Measurements from ENCODE around the gene KRT1.
A peak's percentile ranks its signal among the peaks of the same experiment; 100 is the strongest.

KRT1 gene

GRCh38 chr12:52660934-52661499 lies 19.2 kb downstream of the KRT1 start:
- DNase-seq (ENCODE audit: low read depth in 2 of 2): no peak

DNA sequence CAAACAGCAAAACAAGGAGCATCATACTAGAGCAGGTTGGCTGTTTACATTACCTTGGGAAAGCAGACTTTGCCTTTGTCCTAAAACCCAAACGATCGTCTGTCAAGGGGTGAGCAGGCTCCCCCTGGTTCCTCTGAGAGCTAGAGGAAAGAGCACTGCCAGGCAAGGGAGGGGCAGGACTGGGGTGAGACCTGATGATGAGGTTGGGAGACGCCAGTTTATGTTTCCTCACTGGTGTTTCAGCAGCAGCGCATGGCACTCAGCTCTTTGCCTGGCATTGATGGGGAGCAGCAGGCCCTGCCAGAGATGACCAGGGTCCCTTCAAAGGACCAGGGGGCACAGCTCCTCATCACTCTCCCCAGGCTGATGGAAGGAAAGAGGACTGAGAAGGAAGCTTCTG lies 20.3 kb downstream of the KRT1 start:
- DNase-seq (ENCODE audit: low read depth in 2 of 2): no peak

DNA sequence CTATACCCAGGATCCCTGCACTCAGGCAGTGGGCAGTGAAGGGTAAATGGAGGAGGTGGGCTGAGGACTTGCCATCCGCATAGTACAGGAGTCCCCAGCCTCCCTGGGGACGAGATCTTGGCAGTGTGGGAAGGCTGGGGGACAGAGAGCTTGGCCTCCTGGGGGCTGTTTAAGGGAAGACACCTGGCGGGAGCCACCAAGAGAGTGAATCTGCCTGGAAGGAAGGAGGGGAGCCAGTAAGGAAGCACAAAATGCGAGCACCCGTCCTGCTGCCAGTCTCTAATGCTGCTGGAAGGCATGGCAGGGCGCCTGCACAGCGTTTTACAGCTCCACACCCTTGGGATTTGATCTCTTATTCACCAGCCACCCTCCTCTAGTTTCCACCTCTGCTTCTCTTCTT lies 20.8 kb downstream of the KRT1 start:
- DNase-seq (ENCODE audit: low read depth in 2 of 2): no peak

DNA sequence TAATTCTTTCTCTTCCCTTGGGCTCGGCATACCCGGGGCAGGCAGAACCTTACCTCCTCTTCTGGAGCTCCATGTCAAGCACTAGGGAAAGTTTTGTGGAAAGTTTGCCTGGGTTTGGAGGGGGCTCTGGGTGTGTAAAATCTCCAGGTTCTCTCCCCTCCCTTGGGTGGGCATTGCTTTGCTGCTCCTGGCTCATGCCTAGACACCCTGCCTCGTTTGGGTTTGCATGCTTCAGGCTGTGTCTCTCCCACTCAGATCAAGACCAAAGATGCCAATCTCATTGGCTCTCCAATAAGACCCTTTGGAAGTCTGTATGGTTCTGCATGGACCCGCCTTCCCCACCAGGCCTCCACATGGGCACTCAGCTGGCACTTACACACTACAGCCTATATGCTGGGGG lies 22.0 kb downstream of the KRT1 start:
- no peak for DNase-seq (ENCODE audit: low read depth in 2 of 2)

GRCh38 chr12:52657250-52657902 lies 22.8 kb downstream of the KRT1 start:
- no peak for DNase-seq (ENCODE audit: low read depth in 2 of 2)

DNA sequence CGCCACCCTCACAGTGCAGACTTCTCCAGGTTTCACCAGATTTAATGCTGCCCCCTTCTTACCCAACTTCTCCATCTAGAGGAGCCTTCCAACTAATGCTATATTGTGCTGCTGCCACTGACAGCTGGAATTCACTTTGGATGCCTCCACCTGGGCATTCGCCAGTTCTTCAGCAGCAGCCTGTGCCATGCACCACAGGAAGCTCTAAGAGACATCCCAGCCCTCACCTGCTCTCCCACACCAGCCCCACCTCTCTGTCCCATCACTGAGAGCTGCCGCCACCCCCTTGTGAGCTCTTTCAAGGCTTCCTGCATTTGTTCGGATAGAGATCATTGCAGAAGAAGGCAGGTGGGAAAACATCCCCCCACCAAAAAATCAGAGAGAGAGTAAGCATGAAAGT lies 23.6 kb downstream of the KRT1 start:
- no peak for DNase-seq (ENCODE audit: low read depth in 2 of 2)

GRCh38 chr12:52655720-52656124 lies 24.5 kb downstream of the KRT1 start:
- no peak for DNase-seq (ENCODE audit: low read depth in 2 of 2)

DNA sequence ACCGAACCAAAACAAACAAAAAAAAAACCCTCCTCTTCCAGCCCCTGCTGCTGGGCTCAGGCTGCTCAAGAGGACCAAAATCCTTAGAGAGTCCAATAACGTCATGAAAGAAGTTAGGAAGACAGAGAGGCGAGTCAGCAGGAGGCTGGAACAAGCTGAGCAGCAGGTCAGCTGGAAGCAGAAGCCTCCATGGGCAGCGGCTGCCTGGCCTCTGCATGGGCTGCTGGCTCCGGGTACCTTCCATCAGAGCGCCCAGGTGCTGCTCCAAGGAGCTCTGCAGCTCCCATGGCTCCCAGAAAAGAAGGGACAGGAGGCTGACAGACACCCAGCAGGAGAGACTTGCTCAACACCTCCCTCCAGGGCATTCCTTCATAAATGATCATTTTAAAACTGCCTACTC lies 25.0 kb downstream of the KRT1 start:
- no peak for DNase-seq (ENCODE audit: low read depth in 2 of 2)

DNA sequence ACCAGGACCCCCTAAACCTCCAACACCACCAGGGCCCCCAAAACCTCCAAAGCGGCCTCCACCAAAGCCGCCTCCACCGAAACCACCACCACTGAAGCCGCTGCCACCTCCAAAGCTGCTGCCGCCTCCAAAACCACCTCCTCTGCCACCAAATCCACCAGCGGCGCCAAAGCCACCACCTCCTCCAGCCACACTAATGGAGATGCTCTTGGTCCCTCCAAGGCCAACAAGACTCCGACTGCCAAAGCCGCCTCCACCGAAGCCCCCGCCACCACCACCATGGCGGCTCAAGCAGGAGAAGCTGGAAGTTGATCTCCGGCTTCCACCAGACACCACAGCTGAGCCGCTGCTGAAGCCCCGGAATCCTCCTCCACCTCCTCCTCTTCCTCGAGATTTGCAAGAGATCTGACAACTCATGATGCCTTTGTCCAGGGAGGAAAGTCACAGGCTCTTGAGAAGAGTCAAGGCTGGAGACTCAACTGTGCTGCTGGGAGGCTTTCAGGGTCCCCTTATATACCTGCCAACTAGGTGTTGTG lies 28.4 kb downstream of the KRT1 start, which contains the start of gene KRT2:
Gene KRT2 (minus strand): TSS at position 486 of the 536 bp plus-strand sequence. CDS start 69 bp downstream, at position 417.
- no peak for DNase-seq (ENCODE audit: low read depth in 2 of 2)

GRCh38 chr12:52650520-52651081 lies 29.6 kb downstream of the KRT1 start:
- DNase-seq (ENCODE audit: low read depth in 2 of 2): no peak

DNA sequence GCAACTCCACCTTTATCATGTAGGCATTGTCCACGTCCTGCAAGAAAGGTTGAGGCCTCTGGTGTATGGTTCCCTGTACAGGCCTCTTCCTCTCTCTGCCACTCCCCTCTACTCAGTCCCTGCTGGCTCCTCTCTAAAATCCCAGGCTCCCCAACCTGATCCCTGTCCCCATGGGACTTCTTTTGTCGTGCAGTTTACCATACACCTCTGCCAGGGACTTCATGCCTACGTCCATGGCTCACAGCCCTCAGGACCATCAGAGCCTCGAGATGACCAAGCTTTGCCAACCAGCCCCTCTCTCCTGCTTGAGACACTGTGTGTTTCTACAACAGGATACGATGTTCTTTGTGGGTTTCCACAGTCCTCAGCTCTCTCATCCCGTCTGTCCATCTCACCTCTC lies 31.1 kb downstream of the KRT1 start:
- no peak for DNase-seq (ENCODE audit: low read depth in 2 of 2)

- DNase-seq (ENCODE audit: low read depth in 2 of 2): no peak
Measured at GRCh38 chr12:52648012-52648550, 32.1 kb downstream of the KRT1 start.

DNA sequence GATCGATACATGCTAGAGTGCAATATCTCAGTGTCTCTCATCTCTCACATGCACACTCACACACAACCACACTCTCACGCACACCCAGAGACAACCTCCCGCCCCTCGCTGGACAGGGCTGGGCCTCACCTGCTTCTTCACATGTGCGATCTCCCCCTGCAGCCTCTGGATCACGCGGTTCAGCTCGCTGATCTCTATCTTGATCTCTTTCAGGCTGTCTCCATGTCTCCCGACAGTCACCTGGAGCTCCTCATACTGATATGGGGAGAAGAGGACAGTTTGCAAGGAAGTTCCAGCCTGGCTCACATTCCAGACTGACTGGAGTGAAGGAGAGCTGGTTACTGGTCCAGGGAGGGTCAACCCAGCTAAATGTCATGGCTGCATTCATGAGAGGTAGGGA lies 32.6 kb downstream of the KRT1 start:
- DNase-seq (ENCODE audit: low read depth in 2 of 2): no peak

DNA sequence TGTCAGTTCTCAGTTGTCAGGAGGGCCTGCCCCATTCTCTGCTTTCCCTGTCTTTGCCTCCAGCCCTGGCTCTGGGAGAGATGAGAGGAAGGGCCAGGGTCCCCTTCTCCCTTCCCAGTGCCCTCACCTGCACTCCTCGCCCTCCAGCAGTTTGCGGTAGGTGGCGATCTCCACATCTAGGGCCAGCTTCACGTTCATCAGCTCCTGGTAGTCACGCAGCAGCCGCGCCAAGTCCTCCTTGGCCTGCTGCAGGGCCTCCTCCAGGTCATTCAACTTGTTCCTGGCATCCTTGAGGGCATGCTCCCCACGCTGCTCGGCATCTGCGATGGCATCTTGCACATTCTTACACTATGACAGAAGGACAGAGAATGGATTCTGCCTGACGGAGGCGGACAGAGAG lies 33.6 kb downstream of the KRT1 start:
- DNase-seq (ENCODE audit: low read depth in 2 of 2): no peak

DNA sequence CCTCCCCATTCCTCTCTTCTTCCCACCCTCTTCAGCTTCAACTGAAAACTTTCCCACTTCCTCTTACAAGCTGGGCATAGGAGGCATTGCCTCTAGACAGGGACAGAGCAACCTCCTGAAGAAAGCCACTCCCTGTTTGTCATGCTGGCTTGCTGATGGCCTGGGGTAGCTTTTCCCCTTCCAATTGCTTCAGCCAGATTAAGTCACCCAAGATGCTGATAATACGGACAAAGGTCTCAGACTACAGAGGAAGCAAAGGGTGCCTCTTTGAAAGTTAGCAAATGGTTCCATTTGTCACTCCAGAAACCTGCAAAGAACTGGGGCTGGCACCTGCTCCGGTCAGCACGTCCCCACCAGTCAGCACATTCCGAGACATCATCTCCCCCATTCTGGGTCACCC lies 34.2 kb downstream of the KRT1 start:
- no peak for DNase-seq (ENCODE audit: low read depth in 2 of 2)

DNA sequence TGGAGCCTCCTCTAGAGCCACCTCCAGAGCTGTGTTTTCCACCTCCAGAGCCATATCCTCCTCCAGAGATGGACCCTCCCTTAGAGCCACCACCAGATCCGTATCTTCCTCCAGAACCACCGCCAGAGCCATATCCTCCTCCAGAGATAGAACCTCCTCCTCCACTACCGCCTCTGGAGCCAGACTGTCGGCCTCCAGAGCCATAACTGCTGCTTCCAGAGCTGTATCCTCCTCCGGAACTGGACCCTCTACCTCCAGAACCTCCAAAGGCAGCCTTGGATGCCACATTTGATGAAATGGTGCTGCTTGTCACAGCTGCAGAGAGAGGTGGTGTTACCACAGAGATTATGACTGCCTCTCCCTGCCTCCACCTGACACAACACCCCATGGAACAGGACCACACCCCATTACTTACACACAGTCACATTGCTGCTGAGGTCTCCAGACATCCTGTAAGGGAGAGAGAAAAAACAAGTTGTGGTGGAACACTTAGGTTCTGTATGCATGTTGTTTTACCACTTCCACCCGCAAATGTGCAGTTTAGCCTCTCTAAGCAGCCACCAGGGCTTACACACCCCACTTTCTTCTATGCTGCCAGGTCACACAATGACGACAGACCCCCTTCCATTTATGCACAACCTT lies 35.0 kb downstream of the KRT1 start:
- DNase-seq (ENCODE audit: low read depth in 2 of 2): peak in 1 of 2 donors; percentile 11

GRCh38 chr12:52644078-52644415 lies 36.2 kb downstream of the KRT1 start:
- DNase-seq (ENCODE audit: low read depth in 2 of 2): no peak

GRCh38 chr12:52643233-52644077 lies 36.8 kb downstream of the KRT1 start:
- DNase-seq (ENCODE audit: low read depth in 2 of 2): no peak

GRCh38 chr12:52641468-52641867 lies 38.7 kb downstream of the KRT1 start:
- no peak for DNase-seq (ENCODE audit: low read depth in 2 of 2)

GRCh38 chr12:52637299-52637698 lies 42.9 kb downstream of the KRT1 start:
- DNase-seq (ENCODE audit: low read depth in 2 of 2): no peak

GRCh38 chr12:52636592-52637258 lies 43.5 kb downstream of the KRT1 start:
- no peak for DNase-seq (ENCODE audit: low read depth in 2 of 2)

All from stimulated activated CD8-positive, alpha-beta memory T cell treated with anti-CD3 and anti-CD28 coated beads, Interleukin-15, amount 100 ng/mL, for 4 hours (primary cell).